ENCODE data around the gene MAP4K3. TPM values are rescaled to one million over a fixed set of nuclear protein-coding genes. Genes with fewer than 3 reads are reported as not detected.

The MAP4K3 gene
- total RNA-seq, 6 donors from 2014 or later = 29.8 to 83.6 (median 51.1) TPM

- Histone ChIP-seq H3K27ac (no peak overlapping the region), H3K9me3 (no peaks in the 10 kb centered on the region), H3K27me3 (no peaks in the 10 kb centered on the region), H3K4me1 (no peaks in the 10 kb centered on the region), H3K36me3 (peaks cover 0 to 6% (median 0%) of the 10 kb centered on the region in 4 donors), H3K4me3 (no peak overlapping the region)
- DNase-seq (no peak), ATAC-seq (ENCODE audit: low FRiP score in 2 of 2) (no peak)
- 82 to 86% methylated on average over 8 of the region's 8 CpGs for WGBS, 2 donors
- TF ChIP-seq EP300 (IDR thresholded peaks at IDR 0.05) = no peak
- no peak for TF ChIP-seq POLR2A (IDR thresholded peaks at IDR 0.05)
- TF ChIP-seq CTCF (IDR thresholded peaks at IDR 0.05) = no peak
- TF ChIP-seq POLR2AphosphoS5 (IDR thresholded peaks at IDR 0.05) = no peak
Observed at GRCh38 chr2:39300044-39300978, 136.8 kb downstream of the MAP4K3 start.

- ATAC-seq (ENCODE audit: low FRiP score in 2 of 2) = no peak
- TF ChIP-seq POLR2A (IDR thresholded peaks at IDR 0.05) (no peak), EP300 (IDR thresholded peaks at IDR 0.05) (no peak), CTCF (IDR thresholded peaks at IDR 0.05) (no peak)
- 92 to 93% methylated on average over 6 of the region's 6 CpGs for WGBS, 2 donors
- no peaks in the 10 kb centered on the region for H3K27me3 ChIP-seq
- no peaks in the 10 kb centered on the region for H3K9me3 ChIP-seq
- no peaks in the 10 kb centered on the region for H3K4me1 ChIP-seq
- no peak overlapping the region for H3K4me3 ChIP-seq
- H3K36me3 ChIP-seq = peaks cover 0 to 62% (median 26%) of the 10 kb centered on the region in 4 donors
- H3K27ac ChIP-seq = no peak overlapping the region
- DNase-seq = no peak
Observed at GRCh38 chr2:39290433-39290832, 146.7 kb downstream of the MAP4K3 start.

- Histone ChIP-seq H3K4me3 (no peak overlapping the region), H3K9me3 (no peaks in the 10 kb centered on the region), H3K4me1 (no peaks in the 10 kb centered on the region), H3K27ac (no peak overlapping the region), H3K27me3 (no peaks in the 10 kb centered on the region), H3K36me3 (peaks cover 0 to 68% (median 26%) of the 10 kb centered on the region in 4 donors)
- DNase-seq (no peak), ATAC-seq (ENCODE audit: low FRiP score in 2 of 2) (no peak)
- TF ChIP-seq CTCF (IDR thresholded peaks at IDR 0.05) (no peak), EP300 (IDR thresholded peaks at IDR 0.05) (no peak), POLR2A (IDR thresholded peaks at IDR 0.05) (no peak), POLR2AphosphoS5 (IDR thresholded peaks at IDR 0.05) (no peak)
Observed at GRCh38 chr2:39289609-39290008, 147.5 kb downstream of the MAP4K3 start.

- Histone ChIP-seq H3K27ac (no peak overlapping the region), H3K36me3 (peaks cover 0 to 62% (median 22%) of the 10 kb centered on the region in 4 donors), H3K4me3 (no peak overlapping the region), H3K4me1 (no peaks in the 10 kb centered on the region), H3K9me3 (no peaks in the 10 kb centered on the region), H3K27me3 (no peaks in the 10 kb centered on the region)
- TF ChIP-seq EP300 (IDR thresholded peaks at IDR 0.05) (no peak), POLR2AphosphoS5 (IDR thresholded peaks at IDR 0.05) (no peak), CTCF (IDR thresholded peaks at IDR 0.05) (no peak), POLR2A (IDR thresholded peaks at IDR 0.05) (no peak)
- no peak for DNase-seq
- no peak for ATAC-seq (ENCODE audit: low FRiP score in 2 of 2)
- WGBS, 2 donors = 75 to 78% methylated on average over 1 of the region's 1 CpG
Observed at GRCh38 chr2:39283561-39283960, 153.5 kb downstream of the MAP4K3 start.

Measured in upper lobe of left lung (tissue), 6 donors.